Measurements from ENCODE around the gene SNX8.

- TF ChIP-seq POLR2A (IDR thresholded peaks at IDR 0.05) (no peak), CTCF (IDR thresholded peaks at IDR 0.05) (no peak)
Observed at GRCh38 chr7:2211926-2212325, 102.3 kb downstream of the SNX8 start.

Data from vagina (tissue), 2 donors.